NCI-H526 treated with DMSO at 0.1 percent for 48 hours (cell line): ENCODE data around the gene TPP2.

ENCODE experiments used
- DNase-seq: peaks from one replicate; lab custom pipeline; 2025; lab: John Stamatoyannopoulos, UW

TPP2 gene

DNA sequence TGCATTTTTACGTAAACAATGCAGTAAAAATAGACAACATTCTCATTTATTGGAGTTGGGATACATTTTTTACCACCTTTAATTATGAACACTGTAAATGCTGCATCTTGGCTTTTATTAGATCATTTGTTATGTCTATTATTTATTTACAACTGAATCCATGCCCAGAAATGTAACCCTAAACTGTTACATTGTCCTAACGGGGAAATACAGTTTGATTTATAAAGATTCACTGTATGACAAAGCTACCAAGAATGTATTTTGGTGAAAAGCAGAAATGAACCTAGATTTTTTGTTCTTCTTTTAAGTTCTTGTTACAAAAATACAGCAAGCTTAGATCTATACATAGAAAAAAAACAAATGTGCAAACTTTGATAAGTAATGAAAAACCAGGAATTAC lies 97.0 kb downstream of the TPP2 start:
- no peak for DNase-seq

DNA sequence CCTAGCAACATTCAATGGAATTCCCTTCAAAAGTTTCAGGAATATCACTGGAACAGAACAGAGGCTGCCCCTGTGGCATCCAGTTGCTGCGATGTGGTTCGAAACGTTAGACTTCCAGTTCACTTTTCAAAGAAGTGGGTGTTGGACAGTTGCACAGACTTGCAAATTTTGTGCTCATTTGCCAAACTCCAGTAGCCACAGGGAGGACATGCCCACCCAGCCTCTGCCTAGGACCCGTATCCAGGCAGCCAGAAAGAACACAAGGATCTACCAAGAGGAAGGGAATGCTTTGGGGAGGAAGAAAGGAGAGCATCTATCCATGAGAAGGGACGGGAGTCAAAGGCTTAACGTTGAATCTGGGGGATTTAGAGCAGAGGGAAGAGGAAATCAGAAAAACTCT lies 98.2 kb downstream of the TPP2 start, which contains the start of gene METTL21C:
METTL21C (minus strand) TSS at position 108 of the 400 bp plus-strand sequence. CDS start 546 bp downstream, outside the sequence.
- DNase-seq: no peak

DNA sequence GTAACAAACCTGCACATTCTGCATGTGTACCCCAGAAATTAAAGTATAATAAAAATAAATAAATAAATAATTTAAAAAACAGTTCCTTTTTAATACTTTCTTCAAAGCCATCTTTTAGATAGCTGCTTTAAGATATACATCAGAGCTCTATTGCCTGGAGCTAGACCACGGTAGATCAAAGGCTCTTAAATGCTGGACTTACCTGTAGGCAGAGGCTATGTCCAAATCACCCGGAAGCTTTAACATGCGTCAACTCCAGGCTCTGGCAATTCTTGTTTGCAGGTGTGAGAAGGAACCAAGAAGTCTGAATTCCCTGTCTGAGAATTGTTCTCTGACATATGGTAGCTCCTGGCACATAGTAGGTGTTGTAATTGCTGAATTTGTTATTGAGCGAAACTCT lies 99.7 kb downstream of the TPP2 start:
- no peak for DNase-seq

DNA sequence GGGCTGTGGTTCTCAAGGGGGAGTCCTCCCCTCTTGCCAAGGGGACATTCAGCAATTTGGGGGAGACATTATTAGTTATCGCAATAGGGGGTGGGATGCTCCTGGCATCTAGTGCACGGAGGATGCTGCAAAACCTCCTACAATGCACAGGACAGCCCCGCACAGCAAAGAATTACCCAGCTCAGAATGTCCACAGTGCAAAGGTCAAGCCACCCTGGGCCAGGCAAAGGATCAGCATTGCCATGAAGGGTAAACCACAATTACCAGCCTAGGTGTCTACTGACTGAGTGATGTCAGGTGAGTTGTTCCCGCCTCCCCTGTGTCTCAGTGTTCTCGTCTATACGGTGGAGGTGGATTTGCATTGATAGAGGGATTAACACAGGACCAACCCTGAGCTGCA lies 100.5 kb downstream of the TPP2 start:
- no peak for DNase-seq

DNA sequence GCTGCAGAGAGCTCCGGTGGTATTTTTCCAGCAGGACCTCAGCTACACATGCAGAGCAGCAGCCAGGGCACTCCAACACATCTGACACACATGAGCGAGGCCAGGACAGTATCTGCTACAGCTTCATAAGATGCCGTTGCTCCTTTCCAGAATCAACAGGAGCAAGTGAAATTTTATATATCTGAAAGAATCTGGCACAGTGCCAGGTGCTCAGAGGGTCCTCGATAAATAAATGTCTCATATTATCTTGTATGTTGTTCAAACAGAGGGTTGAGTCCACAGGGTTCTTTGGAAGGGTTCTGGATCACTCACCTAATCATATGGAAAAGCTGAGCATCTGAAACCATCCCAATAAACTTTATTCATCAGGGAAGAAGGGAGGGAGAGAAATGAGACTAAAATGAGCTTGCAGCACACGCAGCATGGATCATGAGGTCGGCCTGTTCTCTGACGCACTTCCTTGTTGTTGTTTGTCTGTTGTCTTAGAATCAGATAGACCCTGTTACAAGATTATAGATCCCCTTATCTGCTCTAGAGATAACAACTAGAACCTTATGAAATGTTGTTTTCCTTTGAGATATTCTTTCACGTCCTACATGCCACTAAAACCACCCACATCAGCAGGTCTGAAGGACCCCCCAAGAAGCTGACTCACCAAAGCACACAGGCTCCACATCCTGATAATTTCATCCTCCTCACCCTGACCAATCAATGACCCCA lies 101.3 kb downstream of the TPP2 start:
- no peak for DNase-seq

DNA sequence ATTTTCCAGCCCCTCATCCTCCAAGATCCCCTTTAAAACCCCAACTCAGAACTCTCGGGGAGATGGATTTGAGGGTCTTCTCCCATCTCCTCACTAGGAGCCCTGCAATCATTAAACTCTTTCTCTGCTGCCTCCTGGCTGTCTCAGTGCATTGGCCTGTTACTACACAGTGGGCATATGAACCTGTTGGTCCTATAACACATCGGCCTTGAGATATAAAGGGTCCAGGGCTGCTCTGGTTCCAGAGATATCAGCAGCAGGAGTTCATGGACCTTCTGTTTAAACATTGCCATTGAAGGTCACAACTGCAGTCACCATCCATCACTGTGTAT lies 101.8 kb downstream of the TPP2 start:
- no peak for DNase-seq

DNA sequence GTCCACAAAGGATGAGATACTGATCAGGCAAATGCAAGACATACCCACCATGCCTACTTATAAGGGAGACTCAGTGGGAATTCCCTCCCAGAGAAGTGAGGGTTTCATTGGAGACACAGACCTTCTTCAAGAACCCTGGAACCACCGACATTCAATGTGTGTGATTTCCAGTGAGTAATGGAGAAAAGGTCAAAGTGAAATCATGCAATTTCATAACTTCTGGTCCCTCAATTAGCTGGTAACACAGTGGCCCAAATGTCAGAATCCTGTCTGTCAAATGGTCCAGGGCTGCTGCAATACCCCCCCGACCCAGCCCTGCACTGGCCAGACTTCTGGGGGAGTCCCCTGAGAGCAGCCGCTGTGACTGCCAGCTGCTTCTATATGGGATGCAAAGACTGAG lies 102.7 kb downstream of the TPP2 start:
- no peak for DNase-seq

DNA sequence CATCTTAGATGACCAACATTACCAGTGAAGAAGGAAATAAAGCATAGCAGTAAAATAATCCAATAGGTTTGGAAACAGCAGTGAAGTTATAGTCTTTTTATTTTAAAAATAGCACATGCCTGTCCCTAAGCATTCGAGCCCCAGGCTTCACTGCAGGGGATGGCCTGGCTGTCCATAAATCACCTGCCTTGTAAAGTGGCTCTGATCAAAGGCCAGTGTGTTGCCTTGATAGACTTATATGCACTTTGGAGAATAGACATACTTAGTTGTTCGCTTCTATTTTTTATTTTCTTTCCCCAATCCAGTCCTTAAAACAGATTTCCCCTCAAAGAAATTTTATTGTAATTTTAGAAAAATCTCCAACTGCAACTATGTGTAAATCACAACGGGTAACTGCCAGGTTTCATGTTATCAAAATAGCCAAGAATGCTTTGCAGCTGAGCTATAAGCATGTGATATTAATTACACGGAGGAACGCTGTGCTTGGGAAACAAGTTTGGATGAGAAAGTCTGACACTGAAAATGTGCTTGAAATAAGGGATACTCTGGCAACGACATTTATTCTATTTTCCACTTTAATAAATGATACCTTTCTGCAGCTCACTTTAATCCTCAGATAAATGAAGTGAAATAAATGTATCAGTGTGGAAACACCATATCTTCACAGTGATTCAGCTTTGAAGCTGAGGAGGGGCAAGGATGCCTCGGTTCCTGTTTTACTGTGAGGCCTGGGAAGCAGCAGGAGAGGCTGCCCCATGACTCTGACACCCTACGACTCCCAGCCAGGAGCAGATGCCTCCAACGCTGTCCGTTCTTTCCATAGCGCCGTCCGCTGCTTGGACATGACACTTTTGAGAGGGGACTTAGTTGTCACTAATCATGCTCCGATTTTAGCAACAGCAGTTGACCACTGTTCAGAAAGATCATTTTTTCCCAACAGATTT lies 103.6 kb downstream of the TPP2 start:
- DNase-seq: no peak

DNA sequence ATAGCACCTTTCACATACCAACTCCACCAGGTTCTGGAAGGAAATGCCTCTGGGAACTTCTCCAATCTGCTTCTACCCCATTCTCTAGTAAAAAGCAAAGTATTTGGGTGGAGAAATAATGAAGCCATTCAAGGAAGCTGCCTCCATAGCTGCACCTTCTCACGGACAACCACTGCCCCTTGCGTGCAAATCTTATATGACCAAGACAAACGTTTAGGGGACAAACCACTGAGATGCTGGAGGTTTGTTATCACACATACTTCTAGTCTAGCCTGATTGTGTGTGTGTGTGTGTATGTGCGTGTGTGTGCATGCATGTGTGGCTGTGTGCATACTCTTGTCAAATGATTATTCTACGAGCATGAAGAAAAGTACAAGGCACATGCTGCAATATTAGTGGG lies 104.5 kb downstream of the TPP2 start:
- DNase-seq: no peak

DNA sequence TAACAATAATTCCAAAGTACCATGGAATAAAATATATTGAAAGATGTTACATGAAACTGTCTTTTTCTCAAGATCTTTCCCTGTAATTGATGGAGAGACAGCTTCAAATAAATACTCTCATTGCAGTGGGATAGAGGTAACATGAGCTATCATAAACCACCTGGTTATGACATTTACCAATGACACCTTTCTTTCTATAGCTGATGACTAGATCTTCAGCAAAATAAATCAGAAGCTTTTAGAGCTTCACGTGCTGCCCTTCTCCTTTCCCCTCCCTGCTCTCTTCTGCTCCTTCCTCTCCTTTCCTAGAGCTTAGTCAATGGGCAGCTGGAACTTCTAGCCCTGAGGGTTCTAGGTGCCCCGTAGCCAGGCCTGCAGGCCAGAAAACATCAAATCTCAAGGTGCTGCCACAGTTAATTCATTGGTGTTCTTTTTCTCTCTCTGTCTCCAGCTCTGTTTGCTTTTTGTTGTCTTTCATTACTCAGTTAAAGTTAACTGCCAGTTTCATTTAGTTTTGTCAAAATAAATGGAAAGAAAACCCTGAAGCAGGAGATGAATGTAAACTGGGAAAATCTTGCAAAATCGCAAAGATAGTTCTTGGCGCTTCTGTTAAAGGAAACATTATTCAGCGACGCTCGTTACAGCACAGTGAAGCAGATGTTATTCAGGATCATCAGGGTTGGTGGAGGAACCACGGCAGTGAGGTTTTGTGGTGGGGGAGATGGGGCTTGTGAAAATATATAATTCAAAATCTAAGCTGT lies 106.4 kb downstream of the TPP2 start:
- no peak for DNase-seq

DNA sequence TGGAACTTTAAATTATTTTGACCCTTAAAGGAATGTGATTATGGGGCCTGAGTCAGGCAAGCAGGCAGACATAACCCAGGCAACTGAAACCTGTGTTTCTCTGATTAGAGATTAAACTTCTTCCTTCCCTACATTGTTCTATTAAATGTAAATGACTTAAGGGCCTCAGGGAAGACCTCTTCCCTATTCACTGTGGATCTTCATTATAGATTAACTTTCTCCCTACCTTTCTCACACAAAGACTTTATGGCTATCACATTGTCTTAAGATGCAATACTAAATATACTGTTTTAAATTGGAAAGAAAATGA lies 106.9 kb downstream of the TPP2 start:
- no peak for DNase-seq

DNA sequence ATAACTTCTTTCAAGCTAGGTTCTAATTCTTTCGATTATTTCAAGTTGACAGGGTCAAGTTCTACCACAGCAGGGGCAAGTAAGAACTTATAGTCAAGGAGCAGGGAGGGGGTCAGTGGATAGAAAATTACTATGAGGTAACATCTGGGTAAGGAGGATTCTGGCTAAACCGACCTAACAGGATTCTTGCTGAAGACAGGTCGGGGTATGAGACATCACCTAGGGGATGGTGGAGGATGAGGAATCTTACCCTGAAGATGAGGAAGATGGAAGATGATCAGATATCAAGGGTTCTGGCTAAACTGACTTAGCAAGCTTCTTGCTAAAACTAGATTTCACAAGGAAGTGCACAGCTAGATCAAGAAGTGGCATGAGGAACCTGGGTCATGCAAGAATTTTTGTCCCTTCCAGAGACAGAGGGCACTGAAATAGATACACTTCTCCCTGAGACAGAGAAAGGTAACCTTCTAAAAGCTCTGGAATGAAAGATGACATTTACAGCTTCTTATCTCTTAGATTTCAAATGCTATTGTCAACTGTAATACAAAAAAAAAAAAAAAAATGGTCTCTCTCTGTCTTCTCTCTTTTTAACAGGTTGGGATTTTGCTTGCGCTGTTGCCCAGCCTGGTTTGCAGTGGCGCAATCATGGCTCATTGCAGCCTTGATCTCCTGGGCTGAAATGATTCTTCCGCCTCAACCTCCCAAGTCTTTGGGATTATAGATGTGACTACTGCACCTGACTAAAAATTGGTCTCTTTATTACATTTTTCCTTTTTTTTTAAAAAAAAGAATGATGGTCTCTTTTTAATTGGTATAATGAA lies 107.7 kb downstream of the TPP2 start:
- DNase-seq: no peak

DNA sequence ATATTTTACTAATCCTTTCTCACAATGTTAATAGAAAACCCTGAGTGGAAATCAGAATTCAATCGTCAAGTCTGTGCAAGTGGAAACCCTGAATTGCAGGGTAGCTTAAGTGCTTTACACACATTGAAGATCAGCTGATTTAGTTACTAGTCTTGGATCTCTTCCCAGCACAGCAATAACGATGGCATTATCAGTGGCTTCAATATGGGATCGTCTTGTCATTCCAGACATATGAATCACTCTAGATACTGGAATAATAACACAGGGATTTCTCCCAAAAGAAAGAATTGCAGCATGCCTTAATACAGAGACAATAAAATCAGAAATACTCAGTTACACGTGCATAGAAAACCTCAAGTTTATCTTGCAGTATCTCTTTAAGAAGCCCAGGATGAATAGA lies 110.7 kb downstream of the TPP2 start:
- DNase-seq: no peak

DNA sequence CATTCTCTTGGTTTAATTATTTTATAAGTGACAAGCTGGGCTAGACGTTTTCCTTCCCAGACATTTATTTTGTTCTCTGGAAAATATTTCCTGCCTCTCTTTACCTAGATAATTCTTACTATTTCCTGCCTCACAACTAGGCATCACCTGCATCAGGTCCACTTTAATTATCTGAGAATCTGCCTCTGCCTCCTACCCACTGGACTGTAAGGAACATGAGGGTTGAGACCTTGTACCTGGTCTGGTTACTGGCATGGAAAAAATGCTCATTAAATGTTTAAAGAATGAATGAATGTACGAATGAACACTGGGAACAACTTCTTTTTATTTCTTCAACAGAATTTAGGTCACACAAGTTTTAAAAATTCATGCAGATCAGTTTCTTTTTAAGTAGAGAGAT lies 111.4 kb downstream of the TPP2 start:
- DNase-seq: no peak

DNA sequence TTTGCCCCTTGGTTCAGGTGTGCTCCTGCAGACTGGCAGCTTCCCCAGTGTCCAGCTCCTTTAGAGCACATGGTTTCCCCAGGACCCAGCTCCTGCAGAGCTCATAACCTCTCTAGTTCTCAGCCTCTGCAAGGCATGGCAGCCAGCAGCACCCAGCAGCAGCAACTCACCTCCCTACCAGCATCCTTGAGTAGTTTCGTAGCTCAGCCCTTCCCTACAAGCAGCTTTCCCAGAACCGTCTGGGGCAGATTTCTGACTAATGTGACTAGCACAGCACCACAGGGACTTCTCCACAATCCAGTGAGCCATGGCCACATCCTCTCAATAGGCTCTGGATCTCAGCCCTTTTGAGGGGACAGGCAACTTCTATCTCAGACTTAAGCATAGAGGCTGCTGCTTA lies 112.2 kb downstream of the TPP2 start:
- no peak for DNase-seq

DNA sequence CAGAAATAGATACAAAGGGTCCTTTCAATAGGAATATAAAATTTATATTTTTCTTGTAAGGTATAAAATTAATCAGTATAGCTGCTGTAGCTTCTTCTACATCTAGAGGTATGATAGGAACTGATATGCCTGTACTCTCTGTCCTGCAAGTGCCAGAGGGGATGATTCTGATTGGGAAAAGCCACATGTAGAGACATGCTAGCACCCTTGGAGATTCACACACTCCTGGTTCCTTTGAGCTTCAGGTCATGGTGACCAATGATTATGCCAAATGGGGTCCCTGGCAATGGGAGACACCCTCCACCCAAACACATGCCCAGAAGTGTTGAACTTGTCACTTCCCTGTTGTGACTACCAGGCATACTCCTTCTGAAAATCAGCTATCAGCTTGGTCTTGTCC lies 112.8 kb downstream of the TPP2 start:
- no peak for DNase-seq

DNA sequence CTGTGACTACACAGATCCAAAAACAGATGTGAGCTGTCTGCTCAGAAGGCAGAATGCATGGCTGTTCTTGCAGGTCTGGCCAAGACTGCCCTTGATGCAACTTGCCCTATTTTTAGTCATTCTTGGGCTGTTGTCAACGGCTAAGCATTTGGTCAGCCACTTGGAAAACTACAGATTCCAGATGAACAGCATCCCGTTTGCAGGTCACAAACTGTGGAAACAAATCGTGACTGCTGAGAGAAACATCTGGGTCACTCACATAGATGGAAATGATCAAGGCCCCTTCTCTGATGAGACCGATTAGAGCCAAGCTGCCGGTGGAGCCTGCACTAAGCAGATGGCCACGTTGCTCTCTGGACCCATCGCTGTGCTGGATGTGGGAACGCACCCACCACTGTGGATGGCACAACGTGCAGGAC lies 113.5 kb downstream of the TPP2 start:
- no peak for DNase-seq

DNA sequence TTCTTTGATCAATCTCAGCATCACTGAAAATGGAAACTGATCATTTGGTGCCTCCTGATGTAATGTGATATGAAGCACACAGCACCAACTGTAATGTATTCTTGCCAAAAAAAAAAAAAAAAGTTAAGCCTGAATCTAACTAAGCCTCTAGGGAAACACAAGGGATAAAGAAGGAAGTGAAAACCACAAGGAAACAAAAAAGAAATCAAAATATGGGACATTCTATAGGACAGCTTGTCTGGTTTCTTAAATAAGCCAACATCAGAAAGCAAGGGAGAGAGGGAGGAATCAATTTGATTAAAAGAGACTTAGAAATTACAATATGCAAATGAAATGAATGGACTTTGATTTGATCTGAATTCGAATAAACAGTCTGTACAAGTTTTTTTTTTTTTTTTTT lies 118.7 kb downstream of the TPP2 start:
- DNase-seq: no peak

DNA sequence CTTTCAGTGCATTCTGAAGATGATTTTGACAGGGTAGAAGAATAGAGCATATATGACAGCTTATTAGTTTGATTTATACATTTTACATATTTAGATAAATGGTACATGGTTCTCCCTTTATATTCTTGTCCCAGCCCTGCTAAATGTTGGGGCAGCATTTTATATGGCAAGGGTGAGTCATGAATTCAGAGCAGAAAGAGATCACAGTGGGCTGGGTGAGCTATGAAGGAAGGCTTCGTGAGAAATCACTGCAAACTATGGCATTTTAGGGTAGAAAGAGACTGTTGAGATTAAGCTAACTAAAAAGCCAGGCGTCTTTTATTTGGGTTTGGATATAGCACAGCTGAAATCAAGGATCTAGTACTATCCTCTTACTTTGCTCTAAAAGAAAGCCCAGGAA lies 122.0 kb downstream of the TPP2 start:
- no peak for DNase-seq

DNA sequence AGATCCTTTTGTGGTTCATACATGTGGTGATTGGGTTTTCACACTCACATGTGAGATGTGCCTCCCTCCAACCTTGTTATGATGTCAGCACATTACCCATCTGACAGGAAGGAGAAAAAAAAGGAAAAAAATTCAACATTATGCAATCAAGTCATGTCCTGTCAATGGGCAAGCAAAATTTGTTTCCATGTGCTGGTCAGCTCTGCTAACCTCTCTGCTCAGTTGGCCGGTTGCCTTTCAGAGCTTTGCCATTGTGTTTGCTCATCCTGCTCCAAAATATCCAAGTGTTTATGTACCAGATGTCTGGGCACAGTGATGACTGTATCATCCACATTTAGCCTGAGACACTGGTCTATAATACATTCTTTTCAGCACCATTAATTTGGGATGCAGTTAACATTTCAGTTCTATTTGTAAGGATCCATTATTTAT lies 125.0 kb downstream of the TPP2 start:
- DNase-seq: no peak

DNA sequence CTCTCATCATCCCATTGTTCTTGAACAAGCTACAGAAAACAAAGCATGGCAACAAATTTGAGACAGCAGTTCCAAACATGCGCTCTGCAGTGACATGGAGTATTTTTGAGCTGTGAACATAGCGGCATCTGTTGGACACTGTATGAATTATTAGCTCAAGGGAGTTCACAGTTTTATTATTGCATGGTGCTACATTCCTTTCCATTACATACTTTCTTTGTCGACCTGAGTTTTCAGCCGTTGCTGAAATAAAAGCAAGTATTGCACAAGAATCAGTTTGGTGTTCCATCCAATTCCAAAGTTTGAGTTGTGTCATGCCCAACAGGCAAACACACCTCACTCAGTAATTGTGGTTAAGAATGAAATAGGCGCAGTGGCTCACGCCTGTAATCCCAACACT lies 128.1 kb downstream of the TPP2 start:
- peak; percentile 10 for DNase-seq

DNA sequence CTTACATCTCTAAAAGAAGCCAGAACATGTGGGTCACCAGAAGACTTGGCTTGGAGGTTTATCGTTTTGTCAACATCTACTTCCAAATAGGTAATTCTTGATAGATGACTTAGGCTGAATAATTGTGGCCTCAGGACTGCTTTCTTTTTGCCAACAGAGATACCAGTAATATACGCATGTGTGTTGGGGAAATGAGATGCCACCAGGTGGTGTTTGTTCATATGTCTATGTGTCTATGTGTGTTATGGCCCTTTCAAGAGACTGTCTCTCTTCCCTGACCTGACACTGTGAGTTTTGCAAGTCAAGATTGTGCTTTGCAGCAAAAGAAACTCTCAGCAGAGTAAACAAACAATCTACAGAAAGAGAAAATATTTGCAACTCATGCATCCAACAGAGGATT lies 129.6 kb downstream of the TPP2 start:
- no peak for DNase-seq
